SK-N-SH (cell line): Measurements from ENCODE around the gene PSMD2. TPM values are rescaled to one million over a fixed set of nuclear protein-coding genes. Genes with fewer than 3 reads are reported as not detected.
A peak's percentile ranks its signal among the peaks of the same experiment; 100 is the strongest.

Source experiments
- CTCF ChIA-PET: fragments of 300-600, 350-600 bp; formaldehyde crosslinking; extraction: SDS; loops from one replicate; lab custom pipeline; 2021; lab: Yijun Ruan, JAX
- POLR2A ChIA-PET: fragments of 350-600 bp; sonication (Branson Sonifier 250); formaldehyde crosslinking; extraction: SDS; loops from one replicate; lab custom pipeline; 2020; ENCODE audit warnings: antibody characterized with exemption, inconsistent platforms; lab: Yijun Ruan, JAX
- DNase-seq: peaks from one replicate; pipeline ENCODE4 v3.0.0; 2012
- H2AFZ ChIP-seq: fragments of 200-600 bp; sonication (generic); 2 replicates; pipeline ENCODE4 v1.8.1; 2016; ENCODE audit warnings: antibody characterized with exemption, mild to moderate bottlenecking, low read depth
- H3F3A ChIP-seq: fragments of 200-600 bp; sonication (generic); replicated peaks from 2 replicates; pipeline ENCODE3; 2016; ENCODE audit warnings: antibody characterized with exemption, mild to moderate bottlenecking; ENCODE audit not compliant: insufficient read depth
- H3K27ac ChIP-seq, 2 experiments: fragments of 200-500 bp in 1 of 2; fragments of 200-600 bp in 1 of 2; sonication (Bioruptor generic) in 1 of 2; sonication (generic), shearing (Covaris generic) in 1 of 2; 2 replicates each; pipeline versions ENCODE4 v1.5.1 to v1.6.1; 2014 to 2016; ENCODE audit warnings: low read depth in 2 of 2, inconsistent platforms in 1 of 2, low read length in 1 of 2, mild to moderate bottlenecking in 1 of 2, mixed read lengths in 1 of 2
- H3K27me3 ChIP-seq: fragments of 200-600 bp; sonication (generic), shearing (Covaris generic); 2 replicates; pipeline ENCODE4 v1.6.1; 2016; ENCODE audit warnings: mixed run types; ENCODE audit not compliant: insufficient read depth
- H3K36me3 ChIP-seq, 2 experiments: fragments of 200-500 bp in 1 of 2; fragments of 200-600 bp in 1 of 2; sonication (Bioruptor generic) in 1 of 2; sonication (generic) in 1 of 2; replicated peaks in 1 of 2; 2 replicates each; pipeline versions ENCODE3 to v1.5.1; 2014 to 2016; ENCODE audit warnings: low read length in 1 of 2, mild to moderate bottlenecking in 1 of 2; ENCODE audit not compliant: insufficient read depth in 2 of 2, control insufficient read depth in 1 of 2
- H3K4me1 ChIP-seq, 2 experiments: fragments of 200-500 bp in 1 of 2; fragments of 200-600 bp in 1 of 2; sonication (Bioruptor generic) in 1 of 2; sonication (generic), shearing (Covaris generic) in 1 of 2; 2 replicates each; pipeline versions ENCODE4 v1.5.1 to v1.6.1; 2014 to 2016; ENCODE audit warnings: low read depth in 1 of 2, low read length in 1 of 2, mixed run types in 1 of 2; ENCODE audit not compliant: insufficient read depth in 2 of 2, control insufficient read depth in 1 of 2
- H3K4me2 ChIP-seq: fragments of 200-600 bp; sonication (generic), shearing (Covaris generic); 2 replicates; pipeline ENCODE4 v1.6.1; 2017; ENCODE audit warnings: mixed run types
- H3K4me3 ChIP-seq, 2 experiments: fragments of 200-500 bp in 1 of 2; fragments of 200-600 bp in 1 of 2; sonication (Bioruptor generic) in 1 of 2; sonication (generic), shearing (Covaris generic) in 1 of 2; 2 replicates each; pipeline versions ENCODE4 v1.5.1 to v1.8.1; 2014 to 2016; ENCODE audit warnings: low read depth in 2 of 2, inconsistent platforms in 1 of 2, low read length in 1 of 2, mild to moderate bottlenecking in 1 of 2, mixed read lengths in 1 of 2, moderate library complexity in 1 of 2
- H3K79me2 ChIP-seq: fragments of 200-600 bp; sonication (generic); 2 replicates; pipeline ENCODE4 v1.8.1; 2017; ENCODE audit warnings: mild to moderate bottlenecking; ENCODE audit not compliant: insufficient read depth
- H3K9ac ChIP-seq: fragments of 200-600 bp; sonication (generic); 2 replicates; pipeline ENCODE4 v1.6.1; 2017; ENCODE audit warnings: mixed run types
- H3K9me2 ChIP-seq: fragments of 200-600 bp; sonication (generic); 2 replicates; pipeline ENCODE4 v1.6.1; 2017; ENCODE audit warnings: mixed run types
- H3K9me3 ChIP-seq: fragments of 200-600 bp; sonication (generic); 2 replicates; pipeline ENCODE4 v1.6.1; 2017; ENCODE audit warnings: mixed run types, mild to moderate bottlenecking, moderate library complexity
- H4K20me1 ChIP-seq: fragments of 200-600 bp; sonication (generic); 2 replicates; pipeline ENCODE4 v1.6.1; 2017; ENCODE audit warnings: mild to moderate bottlenecking, mixed run types; ENCODE audit not compliant: insufficient read depth
- CTCF ChIP-seq: fragments of 200-600 bp; sonication (generic); IDR thresholded peaks from 2 replicates; pipeline ENCODE4 v1.6.1; 2017; ENCODE audit warnings: antibody characterized with exemption, mild to moderate bottlenecking, moderate library complexity
- EZH2phosphoT487 ChIP-seq: fragments of 200-600 bp; sonication (generic); IDR thresholded peaks from 2 replicates; pipeline ENCODE4 v1.6.1; 2017; ENCODE audit warnings: low read depth, mixed run types, mild to moderate bottlenecking, antibody characterized with exemption, moderate library complexity, borderline replicate concordance
- FOSL2 ChIP-seq: IDR thresholded peaks from 2 replicates; pipeline ENCODE4 v1.4.0; 2012; ENCODE audit warnings: low read depth, mild to moderate bottlenecking, moderate library complexity, borderline replicate concordance
- GABPA ChIP-seq: IDR thresholded peaks from 2 replicates; pipeline ENCODE4 v1.4.0; 2012; ENCODE audit warnings: low read depth, mild to moderate bottlenecking
- IRF3 ChIP-seq: fragments of 150-350 bp; IDR thresholded peaks from 2 replicates; pipeline ENCODE4 v1.6.1; 2016; ENCODE audit warnings: mild to moderate bottlenecking, low read depth, low read length
- MEF2A ChIP-seq: IDR thresholded peaks from 2 replicates; pipeline ENCODE4 v1.4.0; 2012; ENCODE audit warnings: low read depth, borderline replicate concordance
- MXI1 ChIP-seq: IDR thresholded peaks from 2 replicates; pipeline ENCODE4 v1.6.1; 2012; ENCODE audit warnings: mild to moderate bottlenecking, low read depth, low read length, improper control_type of control experiment
- NRF1 ChIP-seq: IDR thresholded peaks from 2 replicates; pipeline ENCODE4 v1.6.1; 2012; ENCODE audit warnings: low read depth, mild to moderate bottlenecking, low read length
- PBX3 ChIP-seq: IDR thresholded peaks from 2 replicates; pipeline ENCODE4; 2012
- POLR2AphosphoS5 ChIP-seq: IDR thresholded peaks from 2 replicates; pipeline ENCODE4 v1.6.1; 2012; ENCODE audit warnings: low read depth, low read length
- RAD21 ChIP-seq: IDR thresholded peaks from 2 replicates; pipeline ENCODE4 v1.6.1; 2012; ENCODE audit warnings: mild to moderate bottlenecking, low read length
- RCOR1 ChIP-seq: fragments of 150-350 bp; IDR thresholded peaks from 2 replicates; pipeline ENCODE4 v1.6.1; 2017; ENCODE audit warnings: antibody characterized with exemption, low read length
- SIN3A ChIP-seq: IDR thresholded peaks from 2 replicates; pipeline ENCODE4 v1.6.1; 2012; ENCODE audit warnings: low read depth, mild to moderate bottlenecking, low read length, moderate library complexity, borderline replicate concordance
- SMC3 ChIP-seq: IDR thresholded peaks from 2 replicates; pipeline ENCODE4 v1.6.1; 2012; ENCODE audit warnings: low read depth, low read length, improper control_type of control experiment
- TAF1 ChIP-seq: IDR thresholded peaks from 2 replicates; pipeline ENCODE4 v1.6.1; 2012; ENCODE audit warnings: low read depth, mild to moderate bottlenecking, low read length, moderate library complexity, borderline replicate concordance
- TCF12 ChIP-seq: IDR thresholded peaks from 2 replicates; pipeline ENCODE4 v1.4.0; 2012
- YY1 ChIP-seq: IDR thresholded peaks from 2 replicates; pipeline ENCODE4 v1.4.0; 2012; ENCODE audit warnings: low read depth, mild to moderate bottlenecking
- WGBS: methylation state at CpG from one replicate; pipeline ENCODE4 v1.1.6; 2017; ENCODE audit warnings: low lambda C conversion rate; 5-methylcytosine and 5-hydroxymethylcytosine counted together
- polyA plus RNA-seq, 3 experiments: library from polyadenylated mRNA; depleted of rRNA; stranded (reverse); fragments of >200 nt; gene quantifications; 2 replicates each; pipeline ENCODE4 v1.2.3, GENCODE V29; 2012
- TF ChIP-seq, protein P1 (sequence below): IDR thresholded peaks from 2 replicates; pipeline ENCODE4 v1.4.0; 2012; ENCODE audit warnings: low read depth, borderline replicate concordance
- TF ChIP-seq, protein P2 (sequence below): IDR thresholded peaks from 2 replicates; pipeline ENCODE4 v1.4.0; 2012; ENCODE audit warnings: low read depth, borderline replicate concordance
- TF ChIP-seq, protein P3 (sequence below): IDR thresholded peaks from 2 replicates; pipeline ENCODE4 v1.6.1; 2012; ENCODE audit warnings: mild to moderate bottlenecking, low read depth, low read length, moderate library complexity

PSMD2 gene
- polyA plus RNA-seq, 1 of the 3 experiments (the other 2 are of a cell fraction): 328 TPM

DNA sequence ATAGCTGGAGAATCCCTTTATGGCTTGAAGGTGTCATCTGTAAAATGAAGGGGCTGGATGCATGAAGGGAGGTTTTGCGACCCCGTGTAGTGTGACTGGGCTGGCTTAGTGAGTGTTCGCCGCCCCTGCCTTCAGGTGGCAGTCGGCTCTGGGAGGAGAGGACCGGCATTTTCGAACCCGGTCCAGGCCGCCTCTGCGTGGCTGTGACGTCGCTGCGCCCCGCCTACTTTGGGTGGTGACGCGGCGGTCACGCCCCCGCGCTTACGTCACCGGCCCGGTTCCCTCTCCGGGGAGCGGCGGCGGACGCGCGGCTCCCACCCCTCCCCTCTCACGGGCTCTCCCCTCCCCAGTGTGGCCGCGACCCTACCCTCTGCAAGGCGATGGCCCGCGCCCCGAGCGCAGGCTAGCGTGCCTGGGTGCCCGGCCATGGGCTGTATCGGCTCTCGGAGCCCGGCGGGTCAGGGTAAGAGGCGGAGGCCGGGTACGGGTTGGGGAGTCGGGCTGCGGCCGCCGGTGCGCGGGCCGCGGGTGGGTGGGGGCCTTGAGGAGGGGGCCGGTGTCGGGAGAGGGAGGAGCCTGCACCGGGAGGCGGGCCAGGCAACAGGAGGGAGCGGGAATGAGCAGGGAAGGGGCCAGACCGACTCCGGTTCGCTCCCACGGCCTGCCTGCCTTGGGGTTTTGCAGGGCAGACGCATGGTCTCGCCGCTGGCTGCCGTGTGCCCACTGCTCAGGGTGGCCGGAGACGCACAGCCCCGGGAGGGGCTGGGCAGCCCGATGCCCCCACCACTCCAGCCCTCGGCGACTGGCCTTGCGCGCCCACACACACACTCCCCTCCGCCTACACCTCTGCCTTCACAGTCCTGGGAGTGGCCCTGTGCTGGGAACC lies 36.9 kb downstream of the PSMD2 start:
- peaks cover 31 to 44% of the 10 kb centered on the region in 2 experiments for H3K36me3 ChIP-seq
- peak overlapping the region; percentile 90 to 92 for H3K27ac ChIP-seq
- ChIA-PET CTCF (interaction anchor here (1.0 to 1.2 kb wide), 2 partner anchors 14 to 18 kb away, joined by 4 to 5 read pairs; no protein-coding TSS in a partner anchor), POLR2A (interaction anchor here (0.7 to 1.6 kb wide), 4 partner anchors 12 to 26 kb away, joined by 3 to 8 read pairs (median 4); partner anchors contain the start of genes CLCN2 and POLR2H)
- peak overlapping the region; percentile 72 to 74 for H3K4me3 ChIP-seq
- H4K20me1 ChIP-seq: peaks cover 23% of the 10 kb centered on the region
- peaks cover 67% of the 10 kb centered on the region for H3K79me2 ChIP-seq
- H3K9me2 ChIP-seq: no peaks in the 10 kb centered on the region
- peak overlapping the region; percentile 83 for H3K9ac ChIP-seq
- WGBS: 2% methylated on average over 23 of the region's 77 CpGs
- peaks cover 49% of the 10 kb centered on the region for H3F3A ChIP-seq
- no peaks in the 10 kb centered on the region for H3K27me3 ChIP-seq
- H2AFZ ChIP-seq: no peak overlapping the region
- DNase-seq: peak; percentile 93
- peaks cover 37 to 56% of the 10 kb centered on the region in 2 experiments; a peak in 3 of 4 replicates for H3K4me1 ChIP-seq
- H3K9me3 ChIP-seq: no peaks in the 10 kb centered on the region
- H3K4me2 ChIP-seq: peak overlapping the region; percentile 85
- TF ChIP-seq GABPA (no peak), TCF12 (no peak), EZH2phosphoT487 (no peak), RAD21 (no peak), CTCF (no peak), PBX3 (peak; percentile 46), POLR2AphosphoS5 (peak; percentile 55; the same call in 1 of the 2 replicates), TAF1 (peak; percentile 13; the same call in 1 of the 2 replicates), NRF1 (no peak), RCOR1 (no peak), MXI1 (peak; percentile 37), MEF2A (no peak), SIN3A (peak; percentile 75; the same call in 1 of the 2 replicates), YY1 (no peak), IRF3 (no peak), FOSL2 (no peak), SMC3 (no peak)
- TF ChIP-seq, protein P1, sequence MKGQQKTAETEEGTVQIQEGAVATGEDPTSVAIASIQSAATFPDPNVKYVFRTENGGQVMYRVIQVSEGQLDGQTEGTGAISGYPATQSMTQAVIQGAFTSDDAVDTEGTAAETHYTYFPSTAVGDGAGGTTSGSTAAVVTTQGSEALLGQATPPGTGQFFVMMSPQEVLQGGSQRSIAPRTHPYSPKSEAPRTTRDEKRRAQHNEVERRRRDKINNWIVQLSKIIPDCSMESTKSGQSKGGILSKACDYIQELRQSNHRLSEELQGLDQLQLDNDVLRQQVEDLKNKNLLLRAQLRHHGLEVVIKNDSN: peak; percentile 21; the same call in 1 of the 2 replicates
- TF ChIP-seq, protein P2, sequence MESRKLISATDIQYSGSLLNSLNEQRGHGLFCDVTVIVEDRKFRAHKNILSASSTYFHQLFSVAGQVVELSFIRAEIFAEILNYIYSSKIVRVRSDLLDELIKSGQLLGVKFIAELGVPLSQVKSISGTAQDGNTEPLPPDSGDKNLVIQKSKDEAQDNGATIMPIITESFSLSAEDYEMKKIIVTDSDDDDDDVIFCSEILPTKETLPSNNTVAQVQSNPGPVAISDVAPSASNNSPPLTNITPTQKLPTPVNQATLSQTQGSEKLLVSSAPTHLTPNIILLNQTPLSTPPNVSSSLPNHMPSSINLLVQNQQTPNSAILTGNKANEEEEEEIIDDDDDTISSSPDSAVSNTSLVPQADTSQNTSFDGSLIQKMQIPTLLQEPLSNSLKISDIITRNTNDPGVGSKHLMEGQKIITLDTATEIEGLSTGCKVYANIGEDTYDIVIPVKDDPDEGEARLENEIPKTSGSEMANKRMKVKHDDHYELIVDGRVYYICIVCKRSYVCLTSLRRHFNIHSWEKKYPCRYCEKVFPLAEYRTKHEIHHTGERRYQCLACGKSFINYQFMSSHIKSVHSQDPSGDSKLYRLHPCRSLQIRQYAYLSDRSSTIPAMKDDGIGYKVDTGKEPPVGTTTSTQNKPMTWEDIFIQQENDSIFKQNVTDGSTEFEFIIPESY: no peak
- TF ChIP-seq, protein P3, sequence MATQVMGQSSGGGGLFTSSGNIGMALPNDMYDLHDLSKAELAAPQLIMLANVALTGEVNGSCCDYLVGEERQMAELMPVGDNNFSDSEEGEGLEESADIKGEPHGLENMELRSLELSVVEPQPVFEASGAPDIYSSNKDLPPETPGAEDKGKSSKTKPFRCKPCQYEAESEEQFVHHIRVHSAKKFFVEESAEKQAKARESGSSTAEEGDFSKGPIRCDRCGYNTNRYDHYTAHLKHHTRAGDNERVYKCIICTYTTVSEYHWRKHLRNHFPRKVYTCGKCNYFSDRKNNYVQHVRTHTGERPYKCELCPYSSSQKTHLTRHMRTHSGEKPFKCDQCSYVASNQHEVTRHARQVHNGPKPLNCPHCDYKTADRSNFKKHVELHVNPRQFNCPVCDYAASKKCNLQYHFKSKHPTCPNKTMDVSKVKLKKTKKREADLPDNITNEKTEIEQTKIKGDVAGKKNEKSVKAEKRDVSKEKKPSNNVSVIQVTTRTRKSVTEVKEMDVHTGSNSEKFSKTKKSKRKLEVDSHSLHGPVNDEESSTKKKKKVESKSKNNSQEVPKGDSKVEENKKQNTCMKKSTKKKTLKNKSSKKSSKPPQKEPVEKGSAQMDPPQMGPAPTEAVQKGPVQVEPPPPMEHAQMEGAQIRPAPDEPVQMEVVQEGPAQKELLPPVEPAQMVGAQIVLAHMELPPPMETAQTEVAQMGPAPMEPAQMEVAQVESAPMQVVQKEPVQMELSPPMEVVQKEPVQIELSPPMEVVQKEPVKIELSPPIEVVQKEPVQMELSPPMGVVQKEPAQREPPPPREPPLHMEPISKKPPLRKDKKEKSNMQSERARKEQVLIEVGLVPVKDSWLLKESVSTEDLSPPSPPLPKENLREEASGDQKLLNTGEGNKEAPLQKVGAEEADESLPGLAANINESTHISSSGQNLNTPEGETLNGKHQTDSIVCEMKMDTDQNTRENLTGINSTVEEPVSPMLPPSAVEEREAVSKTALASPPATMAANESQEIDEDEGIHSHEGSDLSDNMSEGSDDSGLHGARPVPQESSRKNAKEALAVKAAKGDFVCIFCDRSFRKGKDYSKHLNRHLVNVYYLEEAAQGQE: 0 out of 2 replicates have a peak, but pooled peaks have one; percentile 17
